Measurements from ENCODE around the gene USH1G.

The USH1G gene

DNA sequence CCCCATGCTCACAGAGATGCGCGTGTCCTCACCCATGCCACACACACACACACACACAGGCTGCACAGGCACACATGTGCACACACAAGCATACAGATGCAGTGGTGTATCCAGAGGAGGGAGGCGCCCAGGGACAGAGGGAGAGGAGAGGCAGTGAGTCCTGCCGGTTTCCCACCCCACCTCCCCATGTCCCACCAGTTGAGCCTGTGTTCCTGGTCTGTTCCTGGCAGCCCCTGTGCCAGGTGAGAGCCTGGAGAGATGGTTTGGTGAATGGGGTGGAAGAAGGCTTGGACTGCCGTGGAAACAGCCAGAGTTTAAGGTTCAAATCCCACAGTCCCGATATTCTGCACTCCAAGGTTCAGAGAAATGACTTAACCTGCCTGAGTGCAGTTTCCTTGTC lies 19.4 kb downstream of the USH1G start:
- H3K27me3 ChIP-seq: no peaks in the 10 kb centered on the region
- no peak overlapping the region for H3K9ac ChIP-seq
- TF ChIP-seq Cebpa-rat (IDR thresholded peaks at IDR 0.05): no peak
- H3K27ac ChIP-seq: no peak overlapping the region
- peaks cover 0 to 19% (median 13%) of the 10 kb centered on the region in 10 experiments; a peak in 14 of 20 replicates for H3K4me1 ChIP-seq
- no peak overlapping the region for H3K4me2 ChIP-seq
- H3K4me3 ChIP-seq: no peak overlapping the region
- H3K9me3 ChIP-seq (replicated peaks in 1 of 11): peaks cover 0 to 14% (median 7%) of the 10 kb centered on the region in 11 experiments; a peak in 14 of 22 replicates
- no peaks in the 10 kb centered on the region for H3K36me3 ChIP-seq
- H4K20me1 ChIP-seq: no peaks in the 10 kb centered on the region

DNA sequence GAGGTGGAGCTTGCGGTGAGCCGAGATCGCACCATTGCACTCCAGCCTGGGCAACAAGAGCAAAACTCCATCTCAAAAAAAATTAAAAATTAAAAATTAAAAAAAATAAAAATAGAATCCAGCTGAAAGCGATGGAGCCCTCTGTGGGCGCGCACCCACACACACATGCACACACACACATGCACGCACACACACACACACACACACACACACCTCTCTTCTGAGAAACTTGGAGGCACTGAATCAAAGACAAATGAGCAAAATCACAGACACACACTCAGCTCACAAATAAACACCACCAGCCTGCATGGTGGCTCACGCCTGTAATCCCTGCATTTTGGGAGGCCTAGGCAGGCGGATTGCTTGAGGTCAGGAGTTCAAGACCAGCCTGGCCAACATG lies 20.0 kb downstream of the USH1G start:
- H4K20me1 ChIP-seq: no peaks in the 10 kb centered on the region
- H3K27me3 ChIP-seq: no peaks in the 10 kb centered on the region
- H3K4me1 ChIP-seq: peaks cover 0 to 19% (median 13%) of the 10 kb centered on the region in 10 experiments; a peak in 14 of 20 replicates
- H3K4me2 ChIP-seq: no peak overlapping the region
- no peaks in the 10 kb centered on the region for H3K36me3 ChIP-seq
- H3K9me3 ChIP-seq (replicated peaks in 1 of 11): peaks cover 0 to 14% (median 7%) of the 10 kb centered on the region in 11 experiments; a peak in 14 of 22 replicates
- TF ChIP-seq Cebpa-rat (IDR thresholded peaks at IDR 0.05): no peak
- no peak overlapping the region for H3K9ac ChIP-seq
- no peak overlapping the region for H3K27ac ChIP-seq
- H3K4me3 ChIP-seq: no peak overlapping the region

DNA sequence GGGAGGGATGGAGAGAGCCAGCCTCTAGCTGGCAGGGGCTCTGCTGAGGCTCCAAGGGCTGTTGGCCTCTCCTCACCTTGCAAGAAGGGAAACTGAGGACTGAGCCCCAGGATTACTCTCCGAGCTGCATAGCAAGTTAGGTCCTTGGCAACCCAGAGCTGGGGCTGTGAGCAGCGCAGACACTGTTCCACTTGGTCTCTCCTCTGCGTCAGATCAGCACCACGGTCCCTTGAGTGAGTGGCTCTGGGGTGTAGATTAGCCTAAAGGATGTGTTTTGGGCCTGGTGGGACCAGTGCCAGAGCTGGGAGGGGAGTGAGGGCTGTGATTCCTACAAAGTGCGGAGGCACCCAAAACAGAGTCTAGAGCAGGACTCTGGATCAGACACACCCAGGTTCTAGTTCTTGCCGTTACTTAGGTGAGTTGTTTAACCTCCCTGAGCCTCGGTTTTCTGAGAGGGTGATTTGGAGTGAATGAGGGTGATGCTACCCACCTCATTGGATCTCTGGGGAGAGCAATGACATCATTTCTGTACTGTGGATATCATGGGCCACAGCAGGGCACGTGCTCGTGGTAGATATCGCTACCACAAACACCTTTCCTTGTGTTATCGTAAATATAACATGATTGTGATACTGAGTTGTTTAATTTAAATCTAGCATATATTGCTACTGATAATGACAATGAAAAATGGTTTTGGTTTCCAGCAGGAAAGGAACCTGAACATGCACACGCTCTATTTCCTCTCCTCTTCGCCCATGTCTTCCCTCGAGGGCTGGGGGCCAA lies 21.5 kb downstream of the USH1G start:
- Histone ChIP-seq H3K4me2 (peak overlapping the region in 8 of 11 experiments; percentile 0 to 59 (median 38); a peak in 15 of 22 replicates), H3K4me3 (no peak overlapping the region), H3K27ac (no peak overlapping the region), H3K4me1 (peaks cover 0 to 19% (median 13%) of the 10 kb centered on the region in 10 experiments; a peak in 14 of 20 replicates), H3K9me3 (replicated peaks in 1 of 11) (peaks cover 0 to 5% (median 0%) of the 10 kb centered on the region in 11 experiments; a peak in 4 of 22 replicates), H4K20me1 (no peaks in the 10 kb centered on the region), H3K36me3 (no peaks in the 10 kb centered on the region), H3K27me3 (no peaks in the 10 kb centered on the region), H3K9ac (no peak overlapping the region)
- no peak for TF ChIP-seq Cebpa-rat (IDR thresholded peaks at IDR 0.05)

DNA sequence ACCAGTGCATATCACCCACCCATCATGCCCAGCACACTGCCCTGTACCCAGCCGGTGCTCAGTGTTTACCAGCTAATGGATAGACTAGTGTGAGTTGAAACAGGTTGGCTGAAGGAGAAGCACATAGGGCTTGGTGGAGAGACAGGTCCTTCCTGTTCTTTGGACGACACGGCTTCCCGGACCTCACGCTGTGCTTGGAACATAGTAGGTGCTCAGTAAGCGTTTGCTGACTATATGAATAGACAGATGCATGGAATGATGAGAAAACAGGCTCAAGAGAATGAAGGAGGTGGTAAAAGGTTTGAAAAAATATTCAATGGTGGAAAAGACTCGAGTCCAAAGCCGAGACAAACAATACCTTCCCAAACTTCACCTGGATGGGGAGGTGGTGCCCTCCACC lies 22.8 kb downstream of the USH1G start:
- H3K9ac ChIP-seq: no peak overlapping the region
- H4K20me1 ChIP-seq: no peaks in the 10 kb centered on the region
- H3K4me3 ChIP-seq: no peak overlapping the region
- H3K4me2 ChIP-seq: no peak overlapping the region
- no peaks in the 10 kb centered on the region for H3K9me3 ChIP-seq (replicated peaks in 1 of 11)
- H3K27me3 ChIP-seq: no peaks in the 10 kb centered on the region; a peak in 3 of 22 replicates
- no peak overlapping the region for H3K27ac ChIP-seq
- H3K4me1 ChIP-seq: peaks cover 0 to 19% (median 13%) of the 10 kb centered on the region in 10 experiments; a peak in 14 of 20 replicates
- no peak for TF ChIP-seq Cebpa-rat (IDR thresholded peaks at IDR 0.05)
- H3K36me3 ChIP-seq: no peaks in the 10 kb centered on the region

DNA sequence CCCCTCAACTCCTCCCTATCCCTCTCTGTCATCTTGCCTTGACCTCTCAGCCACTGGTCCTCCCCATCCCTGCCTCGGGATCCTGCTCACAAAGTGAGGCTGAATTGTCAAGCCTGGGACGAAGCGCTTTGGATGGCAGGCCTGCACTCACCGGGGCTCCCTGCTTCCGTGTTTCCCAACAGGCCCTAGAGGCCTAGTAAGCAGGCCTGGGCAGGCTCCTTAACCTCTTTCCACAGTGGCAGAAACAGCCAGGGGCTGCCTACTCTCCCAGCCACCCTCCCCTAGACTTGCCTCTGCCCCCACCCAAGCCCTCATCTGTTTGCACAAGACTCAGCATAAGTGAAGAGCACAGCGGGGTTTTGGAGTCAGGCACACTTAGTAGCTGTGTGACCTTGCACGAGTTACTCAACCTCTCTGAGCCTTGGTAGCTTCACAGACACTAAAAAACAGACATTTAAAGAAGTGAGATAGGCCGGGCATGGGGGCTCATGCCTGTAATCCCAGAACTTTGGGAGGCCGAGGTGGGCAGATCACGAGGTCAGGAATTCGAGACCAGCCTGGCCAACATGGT lies 24.6 kb downstream of the USH1G start:
- Histone ChIP-seq H4K20me1 (no peaks in the 10 kb centered on the region), H3K27me3 (peaks cover 2 to 16% (median 10%) of the 10 kb centered on the region in 11 experiments; a peak in 21 of 22 replicates)

DNA sequence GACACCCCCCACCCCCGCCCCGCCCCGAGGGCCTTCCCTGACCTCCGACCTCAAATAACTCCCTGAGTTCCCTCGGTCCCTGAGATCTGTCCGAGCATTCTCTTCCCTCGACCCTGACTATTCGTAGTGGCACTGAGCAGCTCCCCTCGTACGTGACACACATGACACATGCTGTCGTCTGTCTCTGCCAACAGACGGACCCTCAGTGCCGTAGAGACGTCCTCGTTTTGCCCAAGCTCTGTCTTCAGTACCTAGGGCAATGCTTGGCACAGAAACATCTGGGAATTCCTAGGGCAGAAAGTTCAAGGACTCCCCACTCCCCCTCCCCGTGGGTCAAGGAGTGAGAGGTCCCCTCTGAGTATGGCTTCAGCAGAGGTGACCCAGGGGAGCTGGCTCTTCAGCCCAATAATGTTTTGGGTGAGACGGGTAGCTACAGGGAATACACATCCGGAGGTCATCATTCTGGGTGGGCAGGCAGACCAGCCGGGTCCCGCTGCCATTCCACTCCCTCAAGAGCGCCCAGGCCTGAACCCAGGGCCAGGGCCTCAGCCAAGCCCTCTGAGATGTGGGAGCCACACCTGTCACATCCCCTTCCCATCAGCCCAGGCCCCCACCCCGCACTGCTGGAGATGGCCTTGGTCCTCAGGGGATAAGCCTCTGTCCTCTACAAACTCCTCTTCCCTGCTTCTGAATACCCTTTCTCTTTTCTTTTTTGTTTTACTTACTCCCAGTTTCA lies 29.0 kb downstream of the USH1G start:
- no peak overlapping the region for H3K4me3 ChIP-seq
- no peak overlapping the region for H3K4me2 ChIP-seq
- peaks cover 14 to 33% (median 23%) of the 10 kb centered on the region in 11 experiments for H3K27me3 ChIP-seq
- H3K4me1 ChIP-seq: no peaks in the 10 kb centered on the region
- H3K9ac ChIP-seq: no peak overlapping the region
- no peaks in the 10 kb centered on the region for H3K36me3 ChIP-seq
- H3K9me3 ChIP-seq (replicated peaks in 1 of 11): no peaks in the 10 kb centered on the region
- H3K27ac ChIP-seq: no peak overlapping the region
- peaks cover 0 to 7% (median 0%) of the 10 kb centered on the region in 11 experiments; a peak in 1 of 22 replicates for H4K20me1 ChIP-seq
- no peak for TF ChIP-seq Cebpa-rat (IDR thresholded peaks at IDR 0.05)

More for the DNA sequence above, 24.6 kb downstream of the USH1G start:
- TF ChIP-seq Cebpa-rat (IDR thresholded peaks at IDR 0.05): no peak
- Histone ChIP-seq H3K9me3 (replicated peaks in 1 of 11) (no peaks in the 10 kb centered on the region), H3K4me3 (no peak overlapping the region), H3K36me3 (no peaks in the 10 kb centered on the region), H3K27ac (no peak overlapping the region), H3K9ac (no peak overlapping the region), H3K4me1 (peaks cover 0 to 19% (median 13%) of the 10 kb centered on the region in 10 experiments; a peak in 14 of 20 replicates), H3K4me2 (no peak overlapping the region)

DNA sequence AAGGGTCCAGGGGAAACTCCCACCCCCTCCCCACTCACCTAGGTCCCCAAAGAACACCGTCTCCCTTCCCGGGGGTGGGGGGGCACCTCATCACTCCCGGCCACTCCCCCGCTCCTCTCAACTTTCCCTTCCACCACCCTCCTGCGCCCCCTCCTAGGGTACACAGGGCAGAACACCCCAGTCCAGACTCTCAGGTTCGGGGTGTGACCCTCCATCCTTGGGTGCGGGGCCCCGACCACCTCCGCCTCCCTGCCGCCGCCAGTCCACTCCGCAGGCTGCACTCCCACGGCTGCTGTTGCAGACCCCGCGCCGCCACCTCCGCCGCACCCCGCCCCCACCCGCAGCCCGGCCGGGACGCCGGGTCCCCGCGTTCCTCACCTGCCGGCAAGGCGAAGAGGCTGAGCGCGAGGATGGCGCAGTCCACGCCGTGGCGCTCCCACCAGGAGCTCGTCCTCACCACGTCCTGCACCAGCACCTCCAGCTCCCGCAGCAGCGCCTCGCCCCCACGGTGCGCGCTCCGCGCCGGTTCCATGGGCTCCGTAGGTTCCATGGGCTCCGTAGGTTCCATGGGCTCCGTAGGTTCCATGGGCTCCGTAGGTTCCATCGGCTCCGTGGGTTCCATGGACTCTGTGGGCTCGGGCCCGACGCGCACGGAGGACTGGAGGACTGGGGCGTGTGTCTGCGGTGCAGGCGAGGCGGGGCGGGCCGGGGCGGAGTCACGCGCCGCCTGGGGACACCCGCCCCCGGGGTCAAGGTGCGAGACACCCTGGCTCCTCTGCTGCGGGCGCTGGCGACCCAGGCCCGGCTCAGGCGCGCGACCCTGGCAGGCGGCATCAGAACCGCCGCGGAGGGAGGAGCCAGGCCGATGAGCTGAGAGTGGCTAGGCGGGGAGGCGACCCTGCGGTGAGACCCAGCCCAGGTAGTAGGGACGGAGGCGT lies 29.8 kb downstream of the USH1G start, which contains the start of gene FADS6:
FADS6 (minus strand) TSS at position 660 of the 938 bp plus-strand sequence; CDS start at position 622, 38 bp downstream.
- Histone ChIP-seq H3K27ac (no peak within 1 kb of the TSS), H3K27me3 (peaks cover 14 to 33% (median 23%) of the 10 kb centered on the region in 11 experiments), H4K20me1 (peaks cover 0 to 7% (median 0%) of the 10 kb centered on the region in 11 experiments; a peak in 1 of 22 replicates), H3K4me3 (no peak within 1 kb of the TSS), H3K9ac (no peak within 1 kb of the TSS), H3K4me1 (no peaks in the 10 kb centered on the region), H3K36me3 (no peaks in the 10 kb centered on the region), H3K4me2 (no peak within 1 kb of the TSS), H3K9me3 (replicated peaks in 1 of 11) (no peaks in the 10 kb centered on the region)
- no peak for TF ChIP-seq Cebpa-rat (IDR thresholded peaks at IDR 0.05)

All from BLaER1 treated with 17β-estradiol and CSF1 and Interleukin-3, amounts not matched to agents 10 nM and 100 nM (cell line).